Smooth muscle cell of the brain vasculature (primary cell): ENCODE measurements around the gene HDAC11.

Source experiments
- DNase-seq: peaks from one replicate; pipeline ENCODE4 v3.0.0-alpha.2; 2012; ENCODE audit warnings: low read depth, low spot score

Gene HDAC11

DNA sequence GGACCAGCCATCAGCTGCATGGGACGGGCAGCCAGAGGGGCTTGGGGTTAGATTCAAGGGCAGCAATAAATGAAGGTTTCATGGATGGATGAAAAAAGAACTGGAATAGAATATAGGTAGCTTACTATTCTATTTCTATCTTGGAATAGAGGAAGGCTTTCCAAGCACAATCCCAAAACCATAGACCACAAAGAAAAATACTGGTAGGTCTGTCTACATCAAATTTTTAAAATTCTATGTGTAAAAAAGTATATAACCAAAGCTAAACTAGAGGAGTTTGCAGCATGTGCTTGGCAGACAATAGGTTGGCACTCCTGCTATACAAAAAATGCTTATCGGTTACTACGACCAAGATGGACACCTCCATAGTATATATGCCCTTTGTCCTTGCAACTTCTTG lies 61.6 kb downstream of the HDAC11 start:
- no peak for DNase-seq

DNA sequence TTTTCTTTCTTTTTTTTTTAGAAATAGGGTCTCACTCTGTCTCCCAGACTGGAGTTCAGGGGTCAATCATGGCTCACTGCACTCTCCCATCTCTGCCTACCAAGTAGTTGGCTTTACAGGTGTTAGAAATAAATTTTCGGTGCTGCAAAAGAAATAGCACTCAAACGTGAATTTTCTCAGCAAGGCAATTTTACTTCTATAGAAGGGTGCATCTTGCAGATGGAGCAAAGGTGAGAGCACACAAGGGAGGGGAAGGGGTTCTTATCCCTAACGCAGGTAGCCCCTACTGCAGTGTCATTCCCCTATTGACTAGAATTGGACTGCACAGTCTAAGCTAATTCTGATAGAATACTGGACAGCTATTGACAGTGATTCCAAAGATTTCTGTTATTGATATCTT lies 62.0 kb downstream of the HDAC11 start:
- DNase-seq, result no peak

DNA sequence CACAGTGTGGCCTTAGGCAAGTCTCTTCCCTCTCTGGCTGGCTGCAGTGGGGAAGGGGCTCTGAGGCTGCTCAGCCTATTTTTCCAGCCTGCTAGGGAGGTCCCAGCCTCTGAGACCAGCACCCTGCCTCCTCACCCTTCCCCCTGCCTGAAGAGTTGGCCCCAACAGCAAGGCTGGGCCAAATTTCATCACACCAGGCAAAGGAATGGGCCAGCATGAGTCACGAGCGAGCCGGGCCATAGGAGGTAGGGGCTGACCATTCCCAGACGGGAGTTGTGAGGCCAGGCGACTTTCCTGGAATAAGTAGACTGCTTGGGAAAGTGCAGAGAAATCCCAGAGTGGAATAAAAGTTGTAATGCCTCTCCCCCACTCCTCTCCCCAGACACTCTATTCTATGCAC lies 63.1 kb downstream of the HDAC11 start:
- DNase-seq, result peak; percentile 80

DNA sequence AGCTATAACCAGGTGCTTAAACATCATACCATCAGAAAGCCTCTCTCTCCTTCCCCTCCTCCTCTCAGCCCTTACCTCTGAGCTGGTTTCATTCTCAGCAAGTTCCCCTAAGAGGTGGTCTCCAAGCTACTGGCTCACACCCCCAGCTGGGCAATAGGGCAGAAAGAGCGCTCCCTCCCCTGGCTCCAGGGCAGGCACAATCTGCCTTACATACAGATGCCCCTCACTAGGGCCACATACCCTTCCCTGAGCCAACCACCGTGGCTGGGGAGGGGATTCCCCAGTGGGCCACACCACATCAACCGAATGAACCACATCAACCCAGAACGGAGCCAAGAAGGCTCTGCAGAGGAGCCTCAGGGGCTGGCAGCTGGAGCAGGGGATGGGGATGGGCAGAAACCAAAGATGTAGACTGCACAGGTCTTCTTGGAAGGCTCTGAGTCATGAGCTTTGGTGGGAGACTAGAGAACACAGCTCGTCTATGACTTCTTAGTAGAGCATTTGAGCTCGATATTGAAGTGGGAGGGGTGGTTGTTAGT lies 64.3 kb downstream of the HDAC11 start:
- no peak for DNase-seq

DNA sequence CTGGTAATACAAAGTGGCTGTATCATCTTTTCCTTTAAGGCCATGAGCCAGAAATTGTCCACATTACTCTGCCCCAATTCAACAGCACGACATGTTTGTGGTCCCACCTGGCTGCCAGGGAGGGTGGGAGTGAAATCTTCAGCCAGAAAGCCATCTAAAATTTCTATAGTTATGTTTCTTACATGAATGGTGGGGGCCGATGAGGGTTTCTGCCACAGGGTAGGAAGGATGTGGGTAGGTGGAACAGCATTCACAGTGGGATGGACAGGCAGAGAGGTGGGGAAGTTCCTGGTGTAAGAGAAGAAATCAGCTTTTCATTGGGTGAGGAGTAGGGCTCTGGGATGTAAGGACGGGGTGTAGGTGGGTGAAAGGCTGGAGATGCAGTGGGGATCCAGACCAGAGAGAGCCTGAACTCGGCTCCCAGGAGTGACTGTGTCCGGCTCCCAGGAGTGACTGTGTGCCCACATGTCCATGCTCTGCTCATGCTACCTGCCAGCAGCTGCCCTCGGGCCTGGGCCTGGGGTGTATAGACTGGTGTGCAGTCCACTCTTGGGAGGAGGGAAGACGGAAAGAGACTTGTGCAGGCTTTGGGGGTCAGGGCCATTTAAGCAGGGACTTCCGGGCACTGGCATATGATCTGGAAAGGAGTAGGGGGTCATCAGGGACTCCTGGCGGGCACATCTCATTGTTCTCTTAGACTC lies 65.0 kb downstream of the HDAC11 start:
- no peak for DNase-seq

DNA sequence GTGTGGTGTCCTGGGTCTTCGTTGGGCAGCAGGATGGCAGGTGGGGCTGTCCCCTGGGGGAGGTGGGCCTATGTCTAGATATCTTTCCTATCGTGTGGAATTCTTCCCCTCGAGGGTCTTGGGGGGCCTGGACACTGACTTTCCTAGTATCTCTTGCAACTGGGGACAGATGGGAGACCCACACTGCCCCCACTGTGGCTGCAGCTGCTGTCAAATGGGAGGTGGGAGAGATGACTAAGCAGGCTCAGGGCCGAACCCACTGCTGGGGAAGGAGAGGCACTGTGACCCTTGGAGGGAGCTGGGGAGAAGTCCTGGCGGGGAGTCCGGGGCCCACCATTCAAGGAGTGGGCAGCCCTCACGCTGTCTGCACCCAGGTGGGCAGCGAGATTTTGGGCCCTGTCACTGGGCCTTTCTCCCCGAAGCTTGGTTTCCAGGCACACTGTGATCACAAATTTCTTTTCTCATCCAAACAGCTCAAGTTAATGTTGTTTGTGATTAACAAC lies 65.9 kb downstream of the HDAC11 start:
- DNase-seq, result no peak

DNA sequence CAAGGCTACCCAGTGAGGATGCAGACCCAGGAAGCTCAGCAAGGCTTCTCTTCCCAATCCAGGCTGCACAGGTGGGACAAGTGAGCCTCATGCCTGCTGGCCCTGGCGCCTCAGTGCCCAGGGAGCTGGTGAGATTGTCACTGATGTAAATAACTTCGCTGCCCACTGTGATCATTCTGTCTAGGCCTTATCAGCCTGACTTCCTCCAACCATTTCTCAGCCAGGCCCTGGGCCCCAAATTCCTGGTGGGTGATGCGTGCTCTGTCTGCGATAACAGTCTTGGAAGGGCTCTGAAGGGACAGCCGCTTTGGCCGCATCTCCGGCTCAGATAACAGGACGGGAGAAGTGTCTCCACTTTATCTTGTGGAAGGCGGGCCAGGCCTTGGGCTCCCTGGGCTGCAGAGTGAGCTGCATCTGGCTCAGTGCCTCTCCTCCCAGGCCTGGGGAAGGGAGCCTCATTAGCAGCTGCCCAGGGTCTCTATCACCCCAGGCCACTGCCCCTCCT lies 66.6 kb downstream of the HDAC11 start:
- DNase-seq, result no peak

DNA sequence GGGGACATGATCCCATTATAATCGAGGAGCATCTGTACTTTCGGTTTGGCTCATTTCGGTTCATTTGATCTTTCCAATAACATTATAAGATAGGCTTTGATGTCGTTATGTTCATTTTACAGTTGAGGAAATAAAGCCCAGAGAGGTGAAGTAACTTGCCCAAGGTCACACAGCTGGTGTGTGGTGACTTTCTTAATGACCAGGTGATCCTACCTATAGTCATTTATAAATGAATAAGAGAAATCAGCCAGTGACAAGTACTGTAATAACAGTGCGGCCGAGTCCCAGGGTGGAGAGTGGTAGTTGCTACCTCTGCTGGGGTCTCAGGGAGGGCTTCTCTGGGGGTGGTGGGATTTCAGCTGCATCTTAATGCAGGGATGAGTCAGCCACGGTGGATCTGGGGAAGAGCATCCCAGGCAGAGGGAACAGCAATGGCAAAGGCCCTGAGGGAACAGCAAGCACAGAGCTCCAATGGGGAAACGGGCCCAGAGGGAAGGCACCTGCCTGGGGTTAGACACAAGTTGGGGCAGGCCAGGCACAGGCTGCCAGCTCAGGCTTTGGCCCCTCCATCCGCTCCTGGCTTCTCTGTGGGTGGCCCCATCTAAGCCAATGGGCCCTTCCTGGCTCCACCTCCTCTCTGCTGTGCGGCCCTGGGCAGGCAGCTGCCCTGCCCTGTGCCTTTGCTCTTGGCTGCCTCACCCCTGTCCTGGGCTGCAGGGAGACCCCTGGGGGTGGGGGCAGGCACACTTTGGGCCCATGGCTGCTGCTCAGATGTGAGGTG lies 67.7 kb downstream of the HDAC11 start:
- DNase-seq, result no peak

DNA sequence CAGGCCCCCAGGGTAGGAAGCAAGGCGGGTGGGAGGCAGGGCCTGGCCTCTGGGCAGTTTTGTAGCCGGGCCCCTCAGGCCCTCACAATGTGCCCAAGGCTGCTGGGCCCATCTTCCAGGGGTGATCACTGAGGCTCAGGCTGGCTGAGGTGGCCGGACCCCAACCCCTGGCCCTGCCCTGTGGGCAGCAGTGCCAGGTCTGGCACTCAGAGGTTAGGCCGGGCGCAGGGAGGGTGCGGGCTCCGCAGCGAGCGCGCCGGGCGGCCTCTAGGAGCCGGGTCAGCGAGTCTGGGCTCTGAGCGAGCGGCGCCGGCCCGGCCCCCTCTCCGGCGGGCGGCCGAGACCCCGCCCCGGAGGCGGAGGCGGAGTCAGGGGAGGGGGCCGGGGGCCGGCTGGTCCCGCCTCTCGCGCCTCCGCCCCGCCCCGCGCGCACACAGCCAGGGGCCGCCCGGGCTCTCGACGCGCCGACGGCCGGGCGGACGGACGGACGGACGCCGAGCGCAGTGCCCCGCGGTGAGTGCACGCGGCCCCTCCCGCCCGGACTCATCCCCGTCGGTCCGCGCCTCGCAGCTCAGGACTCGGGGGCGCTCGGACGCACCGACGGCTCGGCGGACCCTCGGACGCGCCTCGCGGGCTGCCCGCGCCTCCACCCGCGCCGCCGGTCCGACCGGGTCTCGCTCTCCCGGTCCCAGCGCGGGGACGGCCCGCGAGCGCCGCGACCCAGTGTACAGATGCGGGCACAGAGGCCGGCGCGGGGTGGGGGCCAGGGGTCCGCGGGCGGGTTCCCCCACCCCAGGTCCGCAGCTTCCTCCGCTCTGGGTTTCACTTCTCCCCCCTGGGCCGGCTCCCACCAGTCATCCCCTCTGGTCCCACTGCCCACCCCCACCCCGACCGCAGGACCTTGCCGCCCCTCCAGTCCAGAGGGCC lies 68.9 kb downstream of the HDAC11 start, which contains the start of gene FBLN2:
Gene FBLN2 (plus strand): TSS at position 430 of the 927 bp plus-strand sequence. CDS start 21,231 bp downstream, outside the sequence.
- DNase-seq, result no peak

DNA sequence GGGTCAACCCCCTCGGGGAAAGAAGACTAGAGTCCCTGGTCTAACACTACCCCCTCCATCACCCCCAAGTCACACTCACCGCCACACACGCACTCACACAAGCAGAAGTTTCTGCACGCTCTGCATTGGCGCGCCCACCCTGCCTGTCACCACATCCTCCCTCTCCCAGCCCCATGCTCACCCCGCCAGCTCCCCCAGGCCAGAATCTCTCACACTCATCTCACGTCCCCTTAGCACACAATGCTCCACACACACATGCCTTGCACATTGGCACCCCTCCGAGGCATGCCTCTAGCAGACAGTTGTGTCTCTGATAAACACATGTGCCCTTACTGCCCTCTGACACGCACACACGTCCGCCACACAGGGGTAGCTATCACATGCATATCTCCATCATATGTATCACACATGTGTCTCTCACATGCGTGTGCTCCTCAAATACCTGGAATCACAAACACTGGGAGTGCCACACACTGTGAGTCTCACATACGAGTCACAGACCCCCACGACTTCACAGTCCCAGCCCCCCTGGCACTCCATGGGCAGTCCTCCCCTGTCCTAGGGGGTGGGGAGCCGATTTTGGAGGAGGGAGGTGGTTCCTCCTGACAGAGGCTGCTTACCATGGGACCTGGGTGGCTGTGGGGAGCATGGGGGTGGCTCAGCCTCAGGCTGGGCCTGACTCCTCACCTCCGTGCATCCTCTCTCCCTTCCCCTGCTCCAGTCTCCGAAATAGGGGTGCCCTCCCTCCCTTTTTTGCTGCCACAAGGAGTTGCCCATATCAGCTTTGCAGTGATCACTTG lies 69.7 kb downstream of the HDAC11 start:
- DNase-seq, result no peak

DNA sequence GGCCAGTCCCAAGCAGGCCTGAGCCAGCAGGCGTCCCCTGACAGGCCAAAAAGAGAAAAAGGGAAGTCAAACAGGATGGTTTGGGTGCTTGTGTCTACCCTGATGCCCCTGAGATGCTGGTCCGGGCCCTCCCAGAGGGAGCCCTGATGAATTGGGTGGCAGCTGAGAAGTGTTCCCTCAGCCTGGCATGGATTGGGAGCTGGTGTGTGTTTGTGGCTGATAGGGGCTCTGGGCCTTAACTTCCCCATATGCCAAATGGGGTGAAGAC lies 70.3 kb downstream of the HDAC11 start:
- no peak for DNase-seq

DNA sequence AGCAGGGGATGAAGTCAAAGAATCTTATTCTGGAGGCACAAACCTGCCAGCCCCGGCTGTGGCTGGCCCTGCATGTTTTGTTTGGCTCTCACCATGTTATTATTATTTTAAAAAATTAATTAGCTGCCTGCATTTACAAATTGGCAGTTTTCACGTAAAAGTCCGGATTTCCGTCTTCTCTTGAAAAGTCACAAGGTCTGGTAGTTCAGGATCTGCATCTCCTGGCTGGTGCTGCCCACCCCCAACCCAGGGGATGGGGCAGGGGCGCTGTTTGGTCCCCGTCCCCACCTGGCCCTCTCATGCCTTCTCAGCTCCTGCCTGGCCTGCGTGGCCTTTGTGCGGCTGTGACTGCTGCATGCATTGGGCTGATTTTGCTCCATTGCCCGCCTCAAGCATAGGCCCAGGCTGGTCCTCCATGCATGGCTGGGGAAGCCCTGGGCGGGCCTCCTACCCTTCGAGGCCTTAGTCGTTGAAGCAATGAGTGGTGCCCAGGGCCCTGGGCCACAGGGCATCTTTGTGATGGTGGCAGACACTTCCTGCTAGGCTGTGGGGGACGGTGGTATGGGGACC lies 70.8 kb downstream of the HDAC11 start:
- DNase-seq, result no peak

DNA sequence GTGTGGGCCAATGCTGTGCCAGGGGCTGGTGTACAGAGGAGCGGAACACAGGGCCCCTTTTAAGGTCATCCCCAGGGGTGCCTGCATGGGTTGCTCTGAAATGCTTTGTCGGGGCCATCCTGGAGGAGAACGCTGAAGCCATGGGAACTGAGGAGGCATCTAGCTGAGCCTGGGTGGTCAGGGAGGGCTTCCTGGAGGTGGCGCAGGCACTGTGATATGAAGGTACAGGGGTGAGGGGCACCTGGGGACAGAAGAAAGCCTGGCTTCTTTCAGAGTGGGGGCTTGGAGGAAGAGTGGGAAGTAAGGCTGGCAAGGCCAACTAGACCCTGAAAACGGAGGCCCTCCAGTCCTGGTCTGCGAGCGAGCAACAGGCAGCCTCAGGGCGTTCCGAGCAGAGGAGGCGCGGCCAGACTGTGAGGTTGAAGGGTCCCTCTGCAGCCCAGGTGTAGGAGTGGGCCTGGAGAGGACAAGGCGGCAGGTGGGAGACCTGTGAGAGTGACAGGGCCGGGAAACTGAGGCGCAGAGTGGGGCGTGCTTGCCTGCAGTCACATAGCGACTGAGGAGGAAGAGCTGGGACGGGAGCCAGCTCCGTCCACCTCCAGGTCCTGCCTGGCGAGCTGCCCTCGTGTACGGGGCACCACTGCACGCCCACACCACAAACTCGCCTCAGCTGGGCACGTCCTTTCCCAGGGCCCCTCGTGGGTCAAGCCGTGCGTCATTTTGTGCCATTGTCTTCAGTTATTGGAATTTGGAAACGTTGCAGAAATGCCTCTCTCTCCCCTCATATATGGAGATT lies 72.9 kb downstream of the HDAC11 start:
- DNase-seq, result no peak

DNA sequence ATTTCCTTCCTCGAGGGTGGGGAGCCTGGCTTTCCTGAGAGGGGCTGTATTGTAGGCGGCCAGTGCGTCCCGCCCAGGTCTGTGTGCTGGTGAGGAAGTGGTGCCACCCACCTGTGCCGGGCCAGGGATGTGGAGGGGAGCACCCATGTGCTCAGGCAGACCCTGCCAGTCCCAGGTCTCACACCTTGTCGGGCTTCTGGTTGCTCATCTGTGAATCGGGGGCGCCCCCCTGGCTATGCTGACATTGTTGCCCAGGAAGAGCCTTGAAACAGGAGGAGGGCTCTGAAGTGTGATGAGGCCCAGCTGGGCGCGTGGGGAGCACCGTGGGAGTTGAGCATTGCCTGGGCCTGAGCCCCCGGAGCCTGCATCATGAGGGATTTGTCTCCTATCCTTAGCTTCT lies 73.6 kb downstream of the HDAC11 start:
- no peak for DNase-seq

DNA sequence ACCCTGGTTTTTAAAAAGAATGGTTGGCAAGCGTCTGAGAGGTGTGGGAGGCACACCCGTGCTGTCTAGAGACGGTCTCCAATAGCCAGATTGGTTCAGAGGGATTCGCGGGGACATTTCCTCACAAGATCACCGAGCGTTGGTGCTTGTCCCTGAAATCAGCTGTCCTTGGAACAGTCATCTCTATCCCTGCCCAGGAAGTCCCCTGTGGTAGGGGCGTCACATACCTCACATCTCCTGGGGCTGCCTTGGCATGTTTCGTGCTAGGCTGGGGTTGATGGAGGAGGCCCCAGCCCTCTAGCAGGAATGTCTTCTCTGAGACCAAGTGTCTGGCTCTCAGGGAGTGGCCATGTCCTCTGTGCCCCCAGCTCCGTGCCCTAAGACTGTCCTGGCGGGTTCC lies 75.6 kb downstream of the HDAC11 start:
- no peak for DNase-seq
